ENCODE measurements around the gene ERF. TPM values are rescaled to one million over a fixed set of nuclear protein-coding genes. Genes with fewer than 3 reads are reported as not detected.

The ERF gene
- total RNA-seq, 2 donors from 2014 or later: 46.6 to 49.8 TPM

DNA sequence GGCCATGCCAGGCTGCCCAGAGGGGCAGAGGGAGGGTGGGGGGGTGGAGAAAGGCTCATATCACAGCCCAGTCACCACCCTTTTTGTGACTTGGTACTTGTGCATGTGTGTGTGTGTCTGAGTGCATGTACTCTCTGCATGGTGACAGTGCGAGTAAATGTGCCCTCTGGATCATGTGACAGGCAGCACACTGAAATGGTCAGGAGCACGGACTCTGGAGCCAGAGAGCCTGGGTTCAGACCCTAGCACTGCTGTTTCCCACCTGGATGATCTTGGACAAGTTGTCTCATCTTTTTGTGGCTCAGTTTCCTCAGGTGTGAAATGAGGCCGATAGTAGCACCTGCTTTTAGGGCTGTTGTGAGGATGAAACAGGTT, 16.1 kb upstream of the ERF start:
- Histone ChIP-seq H3K4me1 (ENCODE audit: control insufficient read depth in 1 of 2, low read depth in 2 of 2) (peaks cover 24 to 59% of the 10 kb centered on the region in 2 donors), H3K27ac (peak overlapping the region; percentile 85 to 99)
- TF ChIP-seq, protein P1, sequence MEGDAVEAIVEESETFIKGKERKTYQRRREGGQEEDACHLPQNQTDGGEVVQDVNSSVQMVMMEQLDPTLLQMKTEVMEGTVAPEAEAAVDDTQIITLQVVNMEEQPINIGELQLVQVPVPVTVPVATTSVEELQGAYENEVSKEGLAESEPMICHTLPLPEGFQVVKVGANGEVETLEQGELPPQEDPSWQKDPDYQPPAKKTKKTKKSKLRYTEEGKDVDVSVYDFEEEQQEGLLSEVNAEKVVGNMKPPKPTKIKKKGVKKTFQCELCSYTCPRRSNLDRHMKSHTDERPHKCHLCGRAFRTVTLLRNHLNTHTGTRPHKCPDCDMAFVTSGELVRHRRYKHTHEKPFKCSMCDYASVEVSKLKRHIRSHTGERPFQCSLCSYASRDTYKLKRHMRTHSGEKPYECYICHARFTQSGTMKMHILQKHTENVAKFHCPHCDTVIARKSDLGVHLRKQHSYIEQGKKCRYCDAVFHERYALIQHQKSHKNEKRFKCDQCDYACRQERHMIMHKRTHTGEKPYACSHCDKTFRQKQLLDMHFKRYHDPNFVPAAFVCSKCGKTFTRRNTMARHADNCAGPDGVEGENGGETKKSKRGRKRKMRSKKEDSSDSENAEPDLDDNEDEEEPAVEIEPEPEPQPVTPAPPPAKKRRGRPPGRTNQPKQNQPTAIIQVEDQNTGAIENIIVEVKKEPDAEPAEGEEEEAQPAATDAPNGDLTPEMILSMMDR (IDR thresholded peaks at IDR 0.05): no peak

GRCh38 chr19:42270346-42271044, 15.6 kb upstream of the ERF start:
- peak overlapping the region; percentile 85 to 99 for H3K27ac ChIP-seq
- TF ChIP-seq, protein P1 (IDR thresholded peaks at IDR 0.05): no peak
- H3K27me3 ChIP-seq (replicated peaks; ENCODE audit: insufficient read depth): no peaks in the 10 kb centered on the region
- ATAC-seq (ENCODE audit: insufficient number of reproducible peaks, low FRiP score, low read depth) (no peak), DNase-seq (ENCODE audit: low spot score) (no peak)
- no peaks in the 10 kb centered on the region for H3K9me3 ChIP-seq
- H3K4me1 ChIP-seq (ENCODE audit: control insufficient read depth in 1 of 2, low read depth in 2 of 2): peaks cover 20 to 55% of the 10 kb centered on the region in 2 donors
- H3K36me3 ChIP-seq: peaks cover 30% of the 10 kb centered on the region
- peak overlapping the region; percentile 78 for H3K4me3 ChIP-seq

More for the DNA sequence above, 16.1 kb upstream of the ERF start:
- Histone ChIP-seq H3K4me3 (peak overlapping the region; percentile 78), H3K27me3 (replicated peaks; ENCODE audit: insufficient read depth) (no peaks in the 10 kb centered on the region), H3K36me3 (peaks cover 30% of the 10 kb centered on the region), H3K9me3 (no peaks in the 10 kb centered on the region)
- ATAC-seq (ENCODE audit: insufficient number of reproducible peaks, low FRiP score, low read depth) (no peak), DNase-seq (ENCODE audit: low spot score) (no peak)

GRCh38 chr19:42269478-42270345, 14.8 kb upstream of the ERF start:
- Histone ChIP-seq H3K4me1 (ENCODE audit: control insufficient read depth in 1 of 2, low read depth in 2 of 2) (peaks cover 17 to 47% of the 10 kb centered on the region in 2 donors), H3K4me3 (peak overlapping the region; percentile 78), H3K27me3 (replicated peaks; ENCODE audit: insufficient read depth) (no peaks in the 10 kb centered on the region), H3K27ac (peak overlapping the region; percentile 85 to 99), H3K9me3 (no peaks in the 10 kb centered on the region), H3K36me3 (peaks cover 23% of the 10 kb centered on the region)
- DNase-seq (ENCODE audit: low spot score): no peak
- no peak for ATAC-seq (ENCODE audit: insufficient number of reproducible peaks, low FRiP score, low read depth)
- TF ChIP-seq, protein P1 (IDR thresholded peaks at IDR 0.05): no peak

- Histone ChIP-seq H3K4me3 (peak within 1 kb of the TSS; percentile 78), H3K4me1 (ENCODE audit: control insufficient read depth in 1 of 2, low read depth in 2 of 2) (peaks cover 17 to 39% of the 10 kb centered on the region in 2 donors), H3K27ac (peak within 1 kb of the TSS; percentile 99), H3K36me3 (peaks cover 14% of the 10 kb centered on the region), H3K9me3 (no peaks in the 10 kb centered on the region), H3K27me3 (replicated peaks; ENCODE audit: insufficient read depth) (no peaks in the 10 kb centered on the region)
- ATAC-seq (ENCODE audit: insufficient number of reproducible peaks, low FRiP score, low read depth): peak; percentile 91
- DNase-seq (ENCODE audit: low spot score): peak; percentile 100
- TF ChIP-seq, protein P1 (IDR thresholded peaks at IDR 0.05): no peak
Observed at GRCh38 chr19:42268704-42269477, 14.0 kb upstream of the ERF start, which contains the start of gene CIC. CIC (plus strand) TSS chr19:42269252; CDS start chr19:42271784, 2,532 bp downstream.
